Measurements from ENCODE around the gene KAZALD1. TPM values are rescaled to one million over a fixed set of nuclear protein-coding genes. Genes with fewer than 3 reads are reported as not detected.

Gene KAZALD1
- total and polyA plus RNA-seq, 10 of the 15 experiments (the other 5 are each of a cell fraction or from before 2014, with no cell fraction given) = 0.10 to 4.3 (median 1.9) TPM

GRCh38 chr10:101020427-101021075, 41.2 kb upstream of the KAZALD1 start:
- 64% methylated on average over 10 of the region's 10 CpGs for WGBS (ENCODE audit: insufficient coverage, insufficient replicate concordance, low lambda C conversion rate, missing lambda C conversion rate)
- no peak overlapping the region for H3K9ac ChIP-seq (ENCODE audit: control insufficient read depth, insufficient read depth, low read length)
- DNase-seq (ENCODE audit: low read depth, low spot score) (no peak), ATAC-seq (no peak), FAIRE-seq (no peak)
- H3K27me3 ChIP-seq (replicated peaks in 1 of 2; ENCODE audit: control insufficient read depth in 2 of 2, insufficient read depth in 2 of 2, low read length in 1 of 2) = peaks cover 10% of the 10 kb centered on the region in 2 experiments; a peak in 3 of 4 replicates
- POLR2A ChIA-PET = interaction anchor here (0.6 kb wide), 1 partner anchor 170 kb away, joined by 3 read pairs; no protein-coding TSS in a partner anchor
- no peak overlapping the region for H3K27ac ChIP-seq (ENCODE audit: control insufficient read depth, insufficient read depth)
- H3K9me3 ChIP-seq (replicated peaks; ENCODE audit: control insufficient read depth, insufficient read depth, low read length) = no peaks in the 10 kb centered on the region
- intact Hi-C loops (cut with micrococcal nuclease; ENCODE audit: unreplicated experiment) (no loop called here), in situ Hi-C loops (cut with MboI) (no loop called here)
- H4K20me1 ChIP-seq (ENCODE audit: control insufficient read depth, insufficient read depth) = no peaks in the 10 kb centered on the region
- peaks cover 9% of the 10 kb centered on the region for H3K4me1 ChIP-seq (ENCODE audit: control insufficient read depth, insufficient read depth, low read length)
- H3K79me2 ChIP-seq (ENCODE audit: control insufficient read depth, insufficient read depth, low read length) = no peaks in the 10 kb centered on the region
- RAD21 ChIA-PET (ENCODE audit: unreplicated experiment) = interaction anchor here (1.8 kb wide), 1 partner anchor 47 kb away, joined by 8 read pairs; no protein-coding TSS in a partner anchor
- H3K36me3 ChIP-seq (ENCODE audit: control insufficient read depth in 2 of 2, insufficient read depth in 2 of 2, low read length in 1 of 2) = no peaks in the 10 kb centered on the region
- H2AFZ ChIP-seq (ENCODE audit: control insufficient read depth, low read depth, low read length) = no peak overlapping the region
- no TSS peak for BruUV-seq (replicated peaks)
- SMC1A ChIA-PET (ENCODE audit: uncharacterized antibody, unreplicated experiment) = no interaction called here
- H3K4me2 ChIP-seq (ENCODE audit: control insufficient read depth, insufficient read depth) = no peak overlapping the region
- no peak overlapping the region for H3K4me3 ChIP-seq
- no peak for TF ChIP-seq FOS (IDR thresholded peaks at IDR 0.05; ENCODE audit: borderline replicate concordance, extremely low read depth, insufficient read length)
- no peak for TF ChIP-seq BRCA1 (IDR thresholded peaks at IDR 0.05; ENCODE audit: low read depth, low read length)
- TF ChIP-seq EZH2 (IDR thresholded peaks at IDR 0.05; ENCODE audit: borderline replicate concordance, control insufficient read depth, low read depth, low read length) = no peak
- TF ChIP-seq BHLHE40 (IDR thresholded peaks at IDR 0.05; ENCODE audit: borderline replicate concordance in 1 of 2, low read depth in 2 of 2, low read length in 1 of 2) = no peak
- no peak for TF ChIP-seq CEBPB (IDR thresholded peaks at IDR 0.05; ENCODE audit: borderline replicate concordance in 1 of 2, low read depth in 2 of 2, low read length in 2 of 2)
- TF ChIP-seq POLR2AphosphoS5 (IDR thresholded peaks at IDR 0.05; ENCODE audit: low read length) = no peak
- TF ChIP-seq ZNF217 (IDR thresholded peaks at IDR 0.05) = no peak
- TF ChIP-seq HSF1 (IDR thresholded peaks at IDR 0.05; ENCODE audit: low read depth, low read length) = no peak
- no peak for TF ChIP-seq CBX3 (IDR thresholded peaks at IDR 0.05; ENCODE audit: borderline replicate concordance, low read depth)
- CTCF ChIA-PET = interaction anchor here (3.7 to 4.7 kb wide), 2 partner anchors 30 to 48 kb away, joined by 28 to 30 read pairs; no protein-coding TSS in a partner anchor

Data from GM12878 (cell line).